ENCODE results near the gene MLX. TPM values are rescaled to one million over a fixed set of nuclear protein-coding genes. Genes with fewer than 3 reads are reported as not detected.

The MLX gene
- total RNA-seq, 4 donors from 2014 or later, result 59.3 to 78.0 (median 68.8) TPM

DNA sequence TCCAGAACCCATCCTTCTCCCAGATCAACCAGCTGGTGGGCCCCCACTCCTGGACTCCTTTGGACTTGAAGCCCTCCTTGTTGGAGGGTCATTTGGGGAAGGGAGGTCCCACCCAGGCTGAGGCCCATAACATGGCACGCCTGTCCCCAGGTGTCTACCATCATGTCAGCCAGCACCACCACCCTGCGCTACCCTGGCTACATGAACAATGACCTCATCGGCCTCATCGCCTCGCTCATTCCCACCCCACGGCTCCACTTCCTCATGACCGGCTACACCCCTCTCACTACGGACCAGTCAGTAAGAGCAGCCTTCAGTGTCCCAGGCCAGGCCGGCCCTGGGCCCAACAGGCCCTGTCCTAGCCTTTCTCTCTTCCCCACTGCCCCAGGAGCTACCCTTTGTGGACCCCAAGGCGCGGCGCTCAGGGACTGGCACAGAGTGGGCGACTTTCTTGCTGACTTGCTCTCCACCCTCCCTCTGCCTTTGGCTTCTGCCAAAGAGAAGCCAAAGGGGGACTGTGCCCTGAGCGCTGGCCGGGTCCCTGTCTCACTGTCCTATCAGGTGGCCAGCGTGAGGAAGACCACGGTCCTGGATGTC is 46.9 kb downstream of the MLX start:
- TF ChIP-seq, protein P1, sequence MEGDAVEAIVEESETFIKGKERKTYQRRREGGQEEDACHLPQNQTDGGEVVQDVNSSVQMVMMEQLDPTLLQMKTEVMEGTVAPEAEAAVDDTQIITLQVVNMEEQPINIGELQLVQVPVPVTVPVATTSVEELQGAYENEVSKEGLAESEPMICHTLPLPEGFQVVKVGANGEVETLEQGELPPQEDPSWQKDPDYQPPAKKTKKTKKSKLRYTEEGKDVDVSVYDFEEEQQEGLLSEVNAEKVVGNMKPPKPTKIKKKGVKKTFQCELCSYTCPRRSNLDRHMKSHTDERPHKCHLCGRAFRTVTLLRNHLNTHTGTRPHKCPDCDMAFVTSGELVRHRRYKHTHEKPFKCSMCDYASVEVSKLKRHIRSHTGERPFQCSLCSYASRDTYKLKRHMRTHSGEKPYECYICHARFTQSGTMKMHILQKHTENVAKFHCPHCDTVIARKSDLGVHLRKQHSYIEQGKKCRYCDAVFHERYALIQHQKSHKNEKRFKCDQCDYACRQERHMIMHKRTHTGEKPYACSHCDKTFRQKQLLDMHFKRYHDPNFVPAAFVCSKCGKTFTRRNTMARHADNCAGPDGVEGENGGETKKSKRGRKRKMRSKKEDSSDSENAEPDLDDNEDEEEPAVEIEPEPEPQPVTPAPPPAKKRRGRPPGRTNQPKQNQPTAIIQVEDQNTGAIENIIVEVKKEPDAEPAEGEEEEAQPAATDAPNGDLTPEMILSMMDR (IDR thresholded peaks at IDR 0.05; ENCODE audit: low read depth), result no peak

GRCh38 chr17:42617956-42618431 is 51.1 kb downstream of the MLX start:
- TF ChIP-seq, protein P1 (IDR thresholded peaks at IDR 0.05; ENCODE audit: low read depth), result no peak

GRCh38 chr17:42618442-42619150 is 51.7 kb downstream of the MLX start:
- TF ChIP-seq, protein P1 (IDR thresholded peaks at IDR 0.05; ENCODE audit: low read depth), result no peak

Other genes starting within 250 kb of the MLX start
- 100 to 1,000 TPM; 134 to 255 (median 180) TPM for gene STAT3, start 178.7 kb upstream of the MLX start, total RNA-seq
- 100 to 1,000 TPM; 307 to 781 (median 518) TPM for gene CAVIN1, start 143.8 kb upstream of the MLX start, total RNA-seq
- gene ATP6V0A1, start 108.2 kb upstream of the MLX start, total RNA-seq, result 100 to 1,000 TPM in 1 of 4 donors, 10 to 100 TPM in 3; 53.0 to 113 (median 56.1) TPM
- gene NAGLU, start 30.9 kb upstream of the MLX start, total RNA-seq, result 100 to 1,000 TPM in 1 of 4 donors, 10 to 100 TPM in 3; 43.5 to 123 (median 62.4) TPM
- gene HSD17B1, start 14.2 kb upstream of the MLX start, total RNA-seq, result 1 to 10 TPM in 2 of 4 donors, under 1 TPM in 2; 0.49 to 4.1 (median 1.2) TPM
- gene COASY, start 5.0 kb upstream of the MLX start, total RNA-seq, result 10 to 100 TPM; 20.4 to 40.1 (median 22.7) TPM
- gene PSMC3IP, start 10.6 kb downstream of the MLX start, total RNA-seq, result 1 to 10 TPM; 1.1 to 4.0 (median 3.6) TPM
- 10 to 100 TPM; 36.4 to 62.0 (median 57.4) TPM for gene RETREG3, start 42.3 kb downstream of the MLX start, total RNA-seq
- gene TUBG1, start 42.6 kb downstream of the MLX start, total RNA-seq, result 10 to 100 TPM; 16.3 to 35.8 (median 23.5) TPM
- gene TUBG2, start 92.2 kb downstream of the MLX start, total RNA-seq, result 10 to 100 TPM; 12.1 to 29.6 (median 21.2) TPM
- gene PLEKHH3, start 109.9 kb downstream of the MLX start, total RNA-seq, result 10 to 100 TPM in 1 of 4 donors, 1 to 10 TPM in 3; 5.4 to 64.8 (median 7.4) TPM
- gene CCR10, start 114.7 kb downstream of the MLX start, total RNA-seq, result 1 to 10 TPM in 1 of 4 donors, under 1 TPM in 3; 0.44 to 8.7 (median 0.83) TPM
- gene CNTNAP1, start 115.4 kb downstream of the MLX start, total RNA-seq, result 1 to 10 TPM; 1.8 to 3.8 (median 2.5) TPM
- 100 to 1,000 TPM in 1 of 4 donors, 10 to 100 TPM in 3; 53.7 to 126 (median 91.8) TPM for gene EZH1, start 177.9 kb downstream of the MLX start, total RNA-seq
- gene RAMP2, start 194.1 kb downstream of the MLX start, total RNA-seq, result 100 to 1,000 TPM in 3 of 4 donors, 10 to 100 TPM in 1; 66.9 to 160 (median 128) TPM
- gene VPS25, start 206.3 kb downstream of the MLX start, total RNA-seq, result 10 to 100 TPM; 40.1 to 53.4 (median 47.4) TPM
- under 1 TPM in 3 of 4 donors, not detected in 1; 0.16 to 0.85 (median 0.19) TPM for gene WNK4, start 213.5 kb downstream of the MLX start, total RNA-seq
- 10 to 100 TPM; 51.8 to 76.6 (median 60.4) TPM for gene COA3, start 231.6 kb downstream of the MLX start, total RNA-seq
- under 1 TPM in 2 of 4 donors, not detected in 2; 0.44 to 0.68 TPM for gene CNTD1, start 231.8 kb downstream of the MLX start, total RNA-seq